Mesenchymal stem cell (in vitro differentiated cells and primary cell): ENCODE data around the gene FAM20A.
A peak's percentile ranks its signal among the peaks of the same experiment; 100 is the strongest.

ENCODE experiments used
- DNase-seq: peaks from one replicate; pipeline ENCODE4 v3.0.0-alpha.2; 2013
- H2AFZ ChIP-seq: one replicate; pipeline ENCODE4 v1.6.1; 2013; ENCODE audit warnings: low read depth, mild to moderate bottlenecking, control low read depth, inconsistent platforms, low read length, moderate library complexity
- H2AK5ac ChIP-seq: 2 replicates; pipeline ENCODE4 v1.6.1; 2013; ENCODE audit warnings: low read length, moderate library complexity, mild to moderate bottlenecking, inconsistent platforms; ENCODE audit not compliant: severe bottlenecking
- H2BK120ac ChIP-seq: one replicate; pipeline ENCODE4 v1.6.1; 2013; ENCODE audit warnings: low read depth, mild to moderate bottlenecking, inconsistent platforms, low read length, moderate library complexity
- H2BK12ac ChIP-seq, 2 experiments: one replicate each; pipeline ENCODE4 v1.6.1; 2013; ENCODE audit warnings: inconsistent platforms in 2 of 2, low read length in 2 of 2, mild to moderate bottlenecking in 2 of 2, moderate library complexity in 2 of 2, control low read depth in 1 of 2
- H2BK15ac ChIP-seq: one replicate; pipeline ENCODE4 v1.6.1; 2013; ENCODE audit warnings: mild to moderate bottlenecking, low read depth, inconsistent platforms; ENCODE audit not compliant: poor library complexity, severe bottlenecking
- H2BK5ac ChIP-seq: 2 replicates; pipeline ENCODE4 v1.6.1; 2013; ENCODE audit warnings: low read depth, mild to moderate bottlenecking, low read length, control low read depth, inconsistent platforms; ENCODE audit not compliant: poor library complexity, severe bottlenecking
- H3K14ac ChIP-seq, 2 experiments: one replicate each; pipeline ENCODE4 v1.6.1; 2013; ENCODE audit warnings: inconsistent platforms in 2 of 2, low read length in 2 of 2, control low read depth in 1 of 2, mild to moderate bottlenecking in 1 of 2, moderate library complexity in 1 of 2
- H3K18ac ChIP-seq, 2 experiments: one replicate each; pipeline ENCODE4 v1.6.1; 2013; ENCODE audit warnings: inconsistent platforms in 2 of 2, low read length in 2 of 2, control low read depth in 1 of 2, low read depth in 1 of 2, mild to moderate bottlenecking in 1 of 2
- H3K23ac ChIP-seq, 2 experiments: one replicate each; pipeline ENCODE4 v1.6.1; 2013; ENCODE audit warnings: inconsistent platforms in 2 of 2, low read length in 2 of 2, mild to moderate bottlenecking in 2 of 2, moderate library complexity in 2 of 2, control low read depth in 1 of 2
- H3K27ac ChIP-seq: 2 replicates; pipeline ENCODE4 v1.5.1; 2013; ENCODE audit warnings: mild to moderate bottlenecking, moderate library complexity, low read length, control low read depth, inconsistent platforms; ENCODE audit not compliant: poor library complexity, severe bottlenecking
- H3K27me3 ChIP-seq, 2 experiments: 2 replicates each; pipeline versions ENCODE4 v1.6.1 to v1.7.0; 2013; ENCODE audit warnings: low read length in 2 of 2, mild to moderate bottlenecking in 2 of 2, moderate library complexity in 2 of 2, control low read depth in 1 of 2, inconsistent platforms in 1 of 2; ENCODE audit not compliant: control insufficient read depth in 1 of 2, insufficient read depth in 1 of 2
- H3K36me3 ChIP-seq, 2 experiments: 2 replicates each; pipeline versions ENCODE4 v1.6.1 to v1.7.0; 2013; ENCODE audit warnings: low read length in 2 of 2, control low read depth in 1 of 2, inconsistent platforms in 1 of 2, low read depth in 1 of 2, mild to moderate bottlenecking in 1 of 2; ENCODE audit not compliant: insufficient read depth in 2 of 2, control insufficient read depth in 1 of 2
- H3K4ac ChIP-seq, 2 experiments: one replicate each; pipeline ENCODE4 v1.6.1; 2013; ENCODE audit warnings: inconsistent platforms in 2 of 2, low read length in 2 of 2, mild to moderate bottlenecking in 2 of 2, moderate library complexity in 2 of 2, control low read depth in 1 of 2, low read depth in 1 of 2
- H3K4me1 ChIP-seq: 2 replicates; pipeline ENCODE4 v1.6.1; 2013; ENCODE audit warnings: low read depth, low read length, control low read depth; ENCODE audit not compliant: control insufficient read depth, insufficient read depth
- H3K4me2 ChIP-seq: 2 replicates; pipeline ENCODE4 v1.6.1; 2013; ENCODE audit warnings: low read length, mild to moderate bottlenecking, inconsistent platforms; ENCODE audit not compliant: poor library complexity, severe bottlenecking
- H3K4me3 ChIP-seq, 2 experiments: 2 replicates each; pipeline versions ENCODE4 v1.5.1 to v1.7.0; 2013; ENCODE audit warnings: low read length in 2 of 2, mild to moderate bottlenecking in 2 of 2, control low read depth in 1 of 2, low read depth in 1 of 2; ENCODE audit not compliant: insufficient read depth in 1 of 2
- H3K79me1 ChIP-seq: replicated peaks from 2 replicates; pipeline ENCODE4 v1.6.1; 2013; ENCODE audit warnings: mild to moderate bottlenecking, control low read depth, low read length, inconsistent platforms; ENCODE audit not compliant: poor library complexity, severe bottlenecking
- H3K9ac ChIP-seq: 2 replicates; pipeline ENCODE4 v1.7.0; 2013; ENCODE audit warnings: mild to moderate bottlenecking, low read length, moderate library complexity
- H3K9me3 ChIP-seq: 2 replicates; pipeline ENCODE4 v1.7.0; 2013; ENCODE audit warnings: mild to moderate bottlenecking, low read length; ENCODE audit not compliant: control insufficient read depth
- H4K8ac ChIP-seq: one replicate; pipeline ENCODE4 v1.6.1; 2013; ENCODE audit warnings: inconsistent platforms, mild to moderate bottlenecking, low read length, moderate library complexity
- H4K91ac ChIP-seq: one replicate; pipeline ENCODE4 v1.6.1; 2013; ENCODE audit warnings: mild to moderate bottlenecking, low read length, inconsistent platforms
- WGBS: methylation state at CpG from one replicate; pipeline ENCODE4 v1.1.7; 2013; ENCODE audit warnings: mixed read lengths; 5-methylcytosine and 5-hydroxymethylcytosine counted together

FAM20A gene

DNA sequence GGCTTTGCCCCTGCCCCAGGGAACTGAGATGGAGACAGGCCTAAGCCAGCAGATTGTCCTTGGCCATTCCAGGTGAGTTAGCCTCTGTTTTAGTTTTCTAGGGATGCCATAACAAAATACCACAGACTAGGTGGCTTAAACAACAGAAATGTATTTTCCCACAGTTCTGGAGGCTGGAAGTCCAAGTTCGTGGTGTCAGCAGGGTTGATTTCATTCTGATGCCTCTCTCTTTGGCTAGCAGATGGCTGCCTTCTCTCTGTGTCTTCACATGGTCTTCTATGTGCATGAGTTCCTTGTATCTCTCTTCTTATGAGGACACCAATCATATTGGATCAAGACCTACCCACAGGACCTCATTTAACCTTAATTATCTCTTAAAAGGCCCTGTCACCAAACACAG, 12.8 kb downstream of the FAM20A start:
- Histone ChIP-seq H2AFZ (no peak overlapping the region), H4K91ac (no peak overlapping the region), H2BK120ac (no peak overlapping the region), H3K9me3 (peaks cover 15% of the 10 kb centered on the region), H3K14ac (no peak overlapping the region), H3K9ac (no peak overlapping the region), H2BK15ac (no peak overlapping the region), H4K8ac (no peak overlapping the region), H2BK12ac (no peak overlapping the region), H2AK5ac (no peak overlapping the region), H3K4ac (no peak overlapping the region), H3K36me3 (peaks cover 0 to 82% of the 10 kb centered on the region in 2 experiments), H3K18ac (no peak overlapping the region), H3K79me1 (no peaks in the 10 kb centered on the region), H3K27ac (no peak overlapping the region), H3K27me3 (peaks cover 0 to 22% of the 10 kb centered on the region in 2 experiments), H2BK5ac (no peak overlapping the region), H3K4me3 (no peak overlapping the region), H3K4me1 (no peaks in the 10 kb centered on the region), H3K23ac (no peak overlapping the region), H3K4me2 (no peak overlapping the region)
- no peak for DNase-seq
- 63% methylated on average over 1 of the region's 1 CpG for WGBS

DNA sequence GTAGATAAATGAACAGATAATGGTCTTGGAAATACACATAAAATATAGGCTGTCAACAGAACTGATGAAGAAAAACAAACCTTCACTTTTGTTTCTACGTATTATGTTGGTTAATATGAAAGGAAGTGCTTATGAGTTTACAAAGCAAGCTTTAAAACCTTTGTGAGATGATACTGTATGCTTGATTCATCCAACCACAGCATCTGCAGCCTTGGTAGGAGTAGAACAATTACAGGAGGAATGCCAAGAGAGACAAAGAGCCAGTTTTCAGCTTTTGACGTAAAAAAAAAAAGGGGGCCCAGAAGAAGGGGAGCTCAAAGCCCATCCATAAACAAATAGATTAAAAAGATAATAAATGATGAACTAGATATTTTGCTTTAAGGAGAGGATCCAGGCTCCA, 13.3 kb downstream of the FAM20A start:
- no peak for DNase-seq
- Histone ChIP-seq H2BK120ac (no peak overlapping the region), H3K14ac (no peak overlapping the region), H3K36me3 (peaks cover 0 to 82% of the 10 kb centered on the region in 2 experiments), H3K27me3 (peaks cover 0 to 18% of the 10 kb centered on the region in 2 experiments), H2AFZ (no peak overlapping the region), H4K91ac (no peak overlapping the region), H3K4me1 (no peaks in the 10 kb centered on the region), H2BK12ac (no peak overlapping the region), H2BK5ac (no peak overlapping the region), H2AK5ac (no peak overlapping the region), H4K8ac (no peak overlapping the region), H2BK15ac (no peak overlapping the region), H3K9ac (peak overlapping the region; percentile 40), H3K4me2 (no peak overlapping the region), H3K79me1 (no peaks in the 10 kb centered on the region), H3K23ac (no peak overlapping the region), H3K4ac (no peak overlapping the region), H3K9me3 (peaks cover 15% of the 10 kb centered on the region), H3K27ac (no peak overlapping the region), H3K4me3 (peak overlapping the region in 1 of 2 experiments; percentile 32), H3K18ac (no peak overlapping the region)
- 80% methylated on average over 2 of the region's 2 CpGs for WGBS

DNA sequence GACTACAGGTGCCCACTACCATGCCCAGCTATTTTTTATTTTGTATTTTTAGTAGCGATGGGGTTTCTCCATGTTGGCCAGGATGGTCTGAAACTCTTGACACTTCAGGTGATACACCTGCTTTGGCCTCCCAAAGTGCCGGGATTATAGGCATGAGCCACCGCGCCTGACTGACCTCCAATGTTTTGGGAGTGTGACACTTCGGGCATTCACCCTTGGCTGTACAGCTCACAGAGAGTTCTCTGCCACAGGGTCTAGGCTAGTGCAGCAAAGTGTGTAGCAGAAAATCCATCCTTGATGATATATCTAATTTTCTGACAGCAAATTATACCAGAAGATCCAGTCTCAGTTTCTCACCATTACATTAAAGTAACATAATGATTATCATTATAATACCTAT, 14.1 kb downstream of the FAM20A start:
- Histone ChIP-seq H3K4me2 (no peak overlapping the region), H3K4me3 (peak overlapping the region in 1 of 2 experiments; percentile 32), H3K4ac (no peak overlapping the region), H3K18ac (no peak overlapping the region), H3K36me3 (peaks cover 0 to 88% of the 10 kb centered on the region in 2 experiments), H4K8ac (no peak overlapping the region), H3K27ac (no peak overlapping the region), H2AK5ac (no peak overlapping the region), H3K14ac (no peak overlapping the region), H2AFZ (no peak overlapping the region), H3K9me3 (peaks cover 15% of the 10 kb centered on the region), H2BK15ac (no peak overlapping the region), H3K4me1 (no peaks in the 10 kb centered on the region), H2BK120ac (no peak overlapping the region), H4K91ac (no peak overlapping the region), H3K27me3 (peaks cover 0 to 9% of the 10 kb centered on the region in 2 experiments), H2BK5ac (no peak overlapping the region), H2BK12ac (no peak overlapping the region), H3K23ac (no peak overlapping the region), H3K9ac (no peak overlapping the region), H3K79me1 (no peaks in the 10 kb centered on the region)
- 98% methylated on average over 5 of the region's 5 CpGs for WGBS
- DNase-seq, result no peak

DNA sequence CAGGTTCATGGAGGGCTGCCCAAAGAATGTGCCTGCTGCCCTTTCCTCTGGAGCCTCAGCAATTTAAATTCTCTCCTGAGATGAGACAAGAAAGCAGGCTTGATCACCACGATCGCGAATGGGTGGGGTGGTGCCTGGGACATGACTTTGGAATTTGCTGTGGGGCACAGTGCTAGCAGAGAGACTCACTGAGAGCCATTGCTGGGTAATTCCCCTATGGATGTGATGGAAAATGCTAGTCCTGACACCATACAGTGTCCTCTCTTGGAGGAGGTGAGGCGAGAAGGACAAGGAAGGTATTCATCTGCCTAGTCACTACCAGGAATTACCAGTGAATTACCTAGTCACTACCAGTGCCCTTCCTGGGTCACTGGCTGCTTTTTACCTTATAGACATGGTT, 15.5 kb downstream of the FAM20A start:
- DNase-seq, result no peak
- Histone ChIP-seq H2BK120ac (no peak overlapping the region), H3K23ac (no peak overlapping the region), H3K79me1 (no peaks in the 10 kb centered on the region), H2BK15ac (no peak overlapping the region), H3K36me3 (peaks cover 0 to 83% of the 10 kb centered on the region in 2 experiments), H3K9me3 (peaks cover 15% of the 10 kb centered on the region), H3K4me3 (no peak overlapping the region), H2AK5ac (no peak overlapping the region), H3K4me1 (no peaks in the 10 kb centered on the region), H2AFZ (no peak overlapping the region), H3K14ac (no peak overlapping the region), H2BK5ac (no peak overlapping the region), H3K9ac (peak overlapping the region; percentile 28), H4K91ac (no peak overlapping the region), H3K4ac (no peak overlapping the region), H3K18ac (no peak overlapping the region), H3K4me2 (no peak overlapping the region), H2BK12ac (no peak overlapping the region), H3K27ac (no peak overlapping the region), H4K8ac (no peak overlapping the region), H3K27me3 (peaks cover 0 to 5% of the 10 kb centered on the region in 2 experiments)
- 87% methylated on average over 4 of the region's 4 CpGs for WGBS
